ENCODE data around the gene NAALADL2. TPM values are rescaled to one million over a fixed set of nuclear protein-coding genes. Genes with fewer than 3 reads are reported as not detected.

Gene NAALADL2
- total and polyA plus RNA-seq, 3 donors from 2014 or later = 5.4 to 15.6 (median 6.0) TPM

DNA sequence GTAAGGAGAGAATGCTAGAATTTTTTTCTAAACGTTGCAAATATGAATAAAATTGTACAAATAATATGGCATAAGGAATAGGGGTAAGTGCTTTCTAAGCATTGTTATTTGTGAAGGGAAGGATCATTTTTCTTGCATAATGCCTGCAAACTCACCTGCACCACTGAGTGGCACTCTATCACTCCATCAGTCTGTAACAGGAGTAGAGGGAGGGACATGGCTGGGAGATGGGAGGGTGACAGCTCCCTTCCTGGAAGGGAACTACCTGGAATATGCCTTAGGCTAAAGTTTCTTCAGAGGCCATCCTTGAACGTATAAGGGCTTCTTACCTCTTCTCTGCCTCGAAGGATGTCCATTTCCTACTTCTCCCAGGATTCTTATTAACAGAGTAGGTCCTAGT is 3.0 kb downstream of the NAALADL2 start:
- H3K36me3 ChIP-seq (ENCODE audit: low read depth, missing control alignments) = no peaks in the 10 kb centered on the region
- no peak overlapping the region for H3K27ac ChIP-seq
- TF ChIP-seq, protein P1, sequence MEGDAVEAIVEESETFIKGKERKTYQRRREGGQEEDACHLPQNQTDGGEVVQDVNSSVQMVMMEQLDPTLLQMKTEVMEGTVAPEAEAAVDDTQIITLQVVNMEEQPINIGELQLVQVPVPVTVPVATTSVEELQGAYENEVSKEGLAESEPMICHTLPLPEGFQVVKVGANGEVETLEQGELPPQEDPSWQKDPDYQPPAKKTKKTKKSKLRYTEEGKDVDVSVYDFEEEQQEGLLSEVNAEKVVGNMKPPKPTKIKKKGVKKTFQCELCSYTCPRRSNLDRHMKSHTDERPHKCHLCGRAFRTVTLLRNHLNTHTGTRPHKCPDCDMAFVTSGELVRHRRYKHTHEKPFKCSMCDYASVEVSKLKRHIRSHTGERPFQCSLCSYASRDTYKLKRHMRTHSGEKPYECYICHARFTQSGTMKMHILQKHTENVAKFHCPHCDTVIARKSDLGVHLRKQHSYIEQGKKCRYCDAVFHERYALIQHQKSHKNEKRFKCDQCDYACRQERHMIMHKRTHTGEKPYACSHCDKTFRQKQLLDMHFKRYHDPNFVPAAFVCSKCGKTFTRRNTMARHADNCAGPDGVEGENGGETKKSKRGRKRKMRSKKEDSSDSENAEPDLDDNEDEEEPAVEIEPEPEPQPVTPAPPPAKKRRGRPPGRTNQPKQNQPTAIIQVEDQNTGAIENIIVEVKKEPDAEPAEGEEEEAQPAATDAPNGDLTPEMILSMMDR (IDR thresholded peaks at IDR 0.05) = no peak
- TF ChIP-seq POLR2A (IDR thresholded peaks at IDR 0.05) = no peak
- peak; percentile 21 for DNase-seq
- no peak overlapping the region for H3K4me3 ChIP-seq
- WGBS, 2 donors = 64 to 70% methylated on average over 3 of the region's 3 CpGs
- H3K4me1 ChIP-seq = no peaks in the 10 kb centered on the region
- intact Hi-C loops (cut with DNase I; ENCODE audit: low total_unique reads) = no loop called here
- H3K9me3 ChIP-seq = no peaks in the 10 kb centered on the region
- H3K27me3 ChIP-seq = no peaks in the 10 kb centered on the region

DNA sequence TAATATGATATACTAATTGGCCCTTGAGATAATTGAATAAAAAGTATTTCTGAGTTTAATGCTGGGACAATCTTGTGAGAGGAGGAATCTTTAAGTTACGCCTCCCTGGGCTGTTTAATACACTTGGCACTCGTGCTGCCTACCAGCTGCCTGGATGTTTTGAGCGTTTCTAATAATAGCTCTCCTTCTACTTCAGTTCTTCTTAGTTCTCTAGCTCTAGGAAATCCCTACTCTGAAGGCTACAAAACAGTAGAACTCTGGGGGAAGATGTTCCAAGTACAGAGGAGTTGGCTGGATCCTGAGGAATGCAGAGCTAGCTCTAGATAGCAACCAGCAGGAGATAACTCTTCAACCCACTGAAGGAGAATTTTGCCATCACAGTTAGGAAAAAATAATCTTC is 3.5 kb downstream of the NAALADL2 start:
- Histone ChIP-seq H3K36me3 (ENCODE audit: low read depth, missing control alignments) (no peaks in the 10 kb centered on the region), H3K4me1 (no peaks in the 10 kb centered on the region), H3K27me3 (no peaks in the 10 kb centered on the region), H3K4me3 (no peak overlapping the region), H3K27ac (no peak overlapping the region), H3K9me3 (no peaks in the 10 kb centered on the region)
- intact Hi-C loops (cut with DNase I; ENCODE audit: low total_unique reads) = no loop called here
- TF ChIP-seq, protein P1 (IDR thresholded peaks at IDR 0.05) = no peak
- no peak for TF ChIP-seq POLR2A (IDR thresholded peaks at IDR 0.05)
- no peak for DNase-seq
- 32 to 52% methylated on average over 3 of the region's 3 CpGs for WGBS, 2 donors

DNA sequence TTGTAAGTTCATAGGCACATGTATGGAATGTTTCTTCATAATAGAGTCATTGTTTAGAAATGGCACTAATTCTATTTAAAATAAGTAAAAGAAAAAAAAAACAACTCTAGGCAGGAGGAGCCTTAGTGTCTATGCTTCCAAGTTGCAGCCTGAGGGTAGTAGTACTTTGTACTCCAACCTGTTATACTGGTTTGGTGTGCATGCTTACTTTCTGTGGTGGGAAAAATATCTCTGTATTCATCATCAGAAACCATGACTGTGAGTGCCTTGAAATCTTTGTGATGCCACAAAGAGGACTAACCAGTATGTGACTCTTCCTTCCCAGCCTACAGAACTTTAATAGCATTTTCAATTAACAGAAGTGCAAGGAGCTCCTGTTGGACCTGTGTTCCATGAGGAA is 4.4 kb downstream of the NAALADL2 start:
- Histone ChIP-seq H3K9me3 (no peaks in the 10 kb centered on the region), H3K4me3 (no peak overlapping the region), H3K27ac (no peak overlapping the region), H3K27me3 (no peaks in the 10 kb centered on the region), H3K4me1 (no peaks in the 10 kb centered on the region), H3K36me3 (ENCODE audit: low read depth, missing control alignments) (no peaks in the 10 kb centered on the region)
- no peak for DNase-seq
- intact Hi-C loops (cut with DNase I; ENCODE audit: low total_unique reads) = no loop called here
- TF ChIP-seq, protein P1 (IDR thresholded peaks at IDR 0.05) = no peak
- no peak for TF ChIP-seq POLR2A (IDR thresholded peaks at IDR 0.05)

DNA sequence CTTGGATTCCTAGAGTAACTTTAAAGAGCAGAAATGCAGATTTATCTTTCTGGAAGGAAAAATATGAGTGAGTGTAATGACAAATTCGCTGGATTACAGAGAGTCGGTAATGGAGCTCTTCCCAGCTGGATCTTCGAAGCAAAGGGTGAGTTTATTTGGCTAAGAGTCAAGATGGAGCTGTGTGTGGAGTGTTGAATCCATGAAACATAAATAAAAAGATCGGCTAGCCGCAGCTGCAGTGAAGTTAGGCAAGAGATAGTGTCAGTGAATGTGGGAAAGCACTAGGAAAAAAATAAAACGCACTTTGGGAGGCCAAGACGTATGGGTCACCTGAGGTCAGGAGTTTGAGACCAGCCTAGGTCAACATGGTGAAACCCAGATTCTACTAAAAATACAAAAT is 10.3 kb downstream of the NAALADL2 start:
- intact Hi-C loops (cut with DNase I; ENCODE audit: low total_unique reads) = no loop called here

More for the DNA sequence above, 10.3 kb downstream of the NAALADL2 start:
- H3K27ac ChIP-seq = no peak overlapping the region
- H3K36me3 ChIP-seq (ENCODE audit: low read depth, missing control alignments) = no peaks in the 10 kb centered on the region
- H3K27me3 ChIP-seq = no peaks in the 10 kb centered on the region
- H3K4me1 ChIP-seq = no peaks in the 10 kb centered on the region
- H3K4me3 ChIP-seq = no peak overlapping the region
- no peak for DNase-seq
- no peaks in the 10 kb centered on the region for H3K9me3 ChIP-seq
- no peak for TF ChIP-seq POLR2A (IDR thresholded peaks at IDR 0.05)
- TF ChIP-seq, protein P1 (IDR thresholded peaks at IDR 0.05) = no peak
- WGBS, 2 donors = 59 to 65% methylated on average over 7 of the region's 7 CpGs
